CD4-positive, alpha-beta T cell treated with Interleukin-4 for 4 hours (primary cell): ENCODE results near the gene LIPC.

Experiments
- DNase-seq: peaks from one replicate; pipeline ENCODE4 v3.0.0-alpha.2; 2020

LIPC gene

DNA sequence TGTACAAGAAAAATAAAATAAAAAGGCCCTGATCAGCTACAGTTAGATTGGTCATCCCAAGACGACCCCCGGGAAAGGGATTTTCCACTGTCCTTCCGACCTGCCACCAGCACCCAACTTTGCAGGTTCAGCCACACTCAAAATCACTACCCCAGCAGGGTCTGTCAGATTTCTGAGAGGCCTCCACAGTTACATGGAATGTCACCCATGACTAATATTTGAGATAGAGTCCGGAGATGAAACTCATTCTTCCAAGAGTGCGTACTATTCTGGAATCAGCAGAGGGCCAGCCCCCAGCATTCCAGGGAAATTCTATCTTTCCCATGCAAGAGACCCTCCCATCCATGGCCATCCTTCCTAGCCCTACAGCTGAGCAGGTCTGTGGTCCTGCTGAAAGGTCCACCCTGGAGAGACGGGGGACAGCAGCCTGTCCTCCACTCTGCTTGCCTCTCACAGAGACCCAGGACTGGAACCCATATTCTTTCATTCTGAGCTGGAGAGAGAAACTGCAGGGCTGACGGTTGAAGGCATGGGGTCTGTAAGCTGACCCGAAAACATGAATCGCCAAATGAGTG lies 5.8 kb downstream of the LIPC start:
- no peak for DNase-seq

DNA sequence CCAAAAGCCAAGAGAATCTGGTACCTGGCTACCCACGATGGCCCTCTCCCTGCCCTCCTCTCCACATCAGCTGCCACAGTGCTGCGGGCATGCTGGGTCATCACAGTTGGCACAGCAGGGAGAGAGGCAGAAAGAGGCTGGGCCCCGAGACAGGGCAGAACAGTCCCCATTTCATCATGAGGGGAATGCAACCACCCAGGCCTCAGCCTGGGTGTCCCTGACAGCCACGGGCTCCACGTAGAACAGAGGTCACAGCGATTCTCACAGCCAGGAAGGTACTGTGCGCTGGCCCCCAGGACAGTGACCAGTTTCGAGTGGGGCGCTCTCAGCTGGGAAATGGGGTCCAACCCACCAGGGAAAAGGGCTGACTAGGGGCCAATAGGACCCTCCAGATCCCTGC lies 6.3 kb downstream of the LIPC start:
- DNase-seq, result no peak

DNA sequence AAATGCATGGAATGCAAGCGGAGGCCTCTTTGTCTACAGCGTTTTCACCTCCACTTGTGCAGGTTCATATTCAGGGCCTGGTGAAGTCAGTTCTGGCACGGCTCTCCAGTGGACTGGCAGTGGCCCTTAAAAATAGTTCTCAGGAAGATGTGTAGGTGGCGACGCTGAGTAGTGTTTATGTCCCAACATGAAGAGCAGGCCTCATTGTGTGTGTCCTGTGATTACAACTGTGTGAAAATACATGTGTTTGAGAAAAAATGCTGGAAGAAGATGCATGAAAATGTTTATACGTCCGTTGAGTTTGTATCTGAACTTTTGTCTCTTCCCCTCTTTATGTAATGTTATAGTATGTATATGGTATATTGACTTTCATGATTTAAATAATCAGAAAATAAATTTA lies 7.2 kb downstream of the LIPC start:
- peak; percentile 28 for DNase-seq

DNA sequence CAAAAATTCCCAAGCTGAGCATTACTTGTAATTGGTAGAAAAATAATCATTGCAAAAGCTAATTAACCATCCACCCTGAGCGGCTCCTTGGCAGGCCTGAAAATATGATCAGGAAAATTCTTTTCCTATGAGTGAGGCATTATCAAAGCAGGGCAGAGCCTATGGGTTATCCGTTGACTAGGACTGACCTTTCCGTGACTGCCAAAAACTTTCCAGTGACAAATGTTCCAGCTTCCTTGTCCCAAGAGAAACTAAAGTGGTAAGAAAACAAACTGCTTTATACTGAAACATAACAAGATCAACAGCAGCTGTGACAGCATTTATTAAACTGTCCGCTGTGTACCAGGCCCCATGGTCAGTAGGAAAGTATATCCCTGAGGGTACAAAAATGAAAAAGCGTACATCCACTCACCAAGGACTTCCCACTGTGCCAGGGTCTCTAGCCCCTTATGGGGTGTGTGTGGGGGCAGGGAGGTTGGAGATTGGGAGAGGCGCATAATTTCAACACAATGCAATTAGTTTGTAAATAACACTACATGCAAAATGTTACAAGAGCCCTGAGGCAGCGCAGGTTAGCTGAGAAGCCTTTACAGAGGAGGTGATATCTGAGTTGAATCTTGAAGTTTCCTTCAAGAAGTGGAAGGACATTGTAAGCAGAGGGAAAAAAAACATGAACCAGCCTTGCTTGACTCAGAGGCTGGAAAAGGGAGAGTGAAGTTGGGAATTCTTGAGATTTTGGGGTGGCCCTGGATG lies 8.5 kb downstream of the LIPC start:
- DNase-seq, result no peak

DNA sequence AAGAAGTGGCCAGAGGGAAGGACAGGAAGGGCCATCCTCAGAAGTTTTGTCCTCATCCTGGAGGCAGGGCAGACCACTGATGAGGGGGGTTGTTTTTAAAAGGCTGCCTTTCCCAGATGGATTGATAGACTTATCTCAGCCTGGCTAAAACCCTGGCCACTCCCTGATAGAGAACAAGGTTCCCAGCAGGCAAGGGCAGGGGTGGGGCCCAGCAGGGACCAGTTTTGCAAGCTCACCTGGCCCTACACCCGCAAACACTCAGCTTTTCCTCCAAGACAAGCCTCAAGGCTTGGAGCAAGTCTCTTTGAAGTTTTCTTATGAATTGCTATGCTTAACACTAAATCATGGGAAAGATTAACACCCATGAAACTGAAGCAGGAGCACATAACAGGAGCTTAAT lies 9.1 kb downstream of the LIPC start:
- no peak for DNase-seq

DNA sequence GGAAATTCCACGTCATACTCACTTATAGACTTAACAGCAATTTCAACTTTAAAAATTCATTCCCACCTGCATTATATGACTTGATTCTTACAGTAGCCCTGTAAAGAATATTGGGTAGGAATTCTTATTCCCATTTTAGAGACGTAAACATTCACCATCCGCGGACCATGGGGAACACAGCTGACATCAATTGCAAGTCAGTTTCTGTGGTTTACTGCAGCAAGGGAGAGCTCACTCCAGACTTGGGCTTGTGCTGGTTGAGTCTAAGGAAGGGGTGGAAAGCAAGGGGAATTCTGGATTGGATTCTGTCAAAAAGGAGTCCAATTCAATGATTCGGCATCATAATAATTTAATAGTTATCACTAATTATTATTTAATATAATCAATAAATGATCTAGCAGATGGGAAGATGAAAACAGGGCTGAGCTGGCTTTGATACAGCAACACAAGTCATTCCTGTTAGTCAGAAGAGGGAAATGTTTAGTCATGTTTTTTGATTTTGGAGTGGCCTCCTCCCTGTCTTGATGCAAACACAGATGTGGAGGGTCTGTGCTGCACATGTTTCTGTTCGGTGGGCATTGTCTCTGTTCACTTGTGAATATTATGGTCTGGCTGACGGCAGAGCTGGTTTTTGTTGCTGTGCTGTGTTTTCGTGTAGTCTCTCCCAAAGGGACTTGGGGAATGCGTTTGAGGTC lies 9.7 kb downstream of the LIPC start:
- DNase-seq, result no peak

DNA sequence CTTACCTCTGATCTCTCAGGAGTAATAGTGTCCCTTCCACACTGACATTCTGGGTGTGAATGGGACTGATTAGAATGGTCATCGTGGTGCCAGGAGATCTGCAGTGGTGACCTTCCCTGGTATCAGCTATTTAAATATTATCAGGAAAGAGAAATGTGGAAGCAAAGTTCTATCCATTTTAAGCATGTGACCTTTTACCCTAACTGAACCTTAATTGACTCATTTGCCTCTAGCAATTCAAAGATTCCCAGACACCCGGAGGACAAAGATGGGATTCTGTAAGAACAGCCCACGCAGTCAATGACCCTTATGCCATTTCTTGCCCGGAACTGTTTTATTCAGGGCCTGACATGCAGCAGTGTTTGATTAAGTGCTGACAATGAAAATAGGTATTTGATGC lies 10.3 kb downstream of the LIPC start:
- DNase-seq, result no peak

DNA sequence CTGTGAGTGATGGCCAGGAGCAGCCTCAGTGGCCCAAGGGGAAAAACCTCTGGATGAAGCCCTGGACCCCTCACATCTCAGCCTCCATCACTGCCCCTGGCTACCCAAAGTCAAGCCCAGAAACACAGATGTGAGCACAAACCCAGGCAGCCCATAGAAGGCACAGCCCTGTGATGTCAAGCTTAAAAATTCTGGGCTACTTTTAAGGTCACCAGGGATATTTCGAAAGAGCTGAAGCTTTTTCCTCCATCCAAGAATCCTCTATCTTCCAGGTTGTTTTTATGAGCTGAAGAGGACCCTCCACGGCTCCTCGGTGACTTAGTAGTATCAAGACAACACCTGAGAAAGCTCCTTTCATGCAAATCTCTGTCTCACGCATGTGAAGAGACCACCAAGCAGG lies 11.5 kb downstream of the LIPC start:
- no peak for DNase-seq

DNA sequence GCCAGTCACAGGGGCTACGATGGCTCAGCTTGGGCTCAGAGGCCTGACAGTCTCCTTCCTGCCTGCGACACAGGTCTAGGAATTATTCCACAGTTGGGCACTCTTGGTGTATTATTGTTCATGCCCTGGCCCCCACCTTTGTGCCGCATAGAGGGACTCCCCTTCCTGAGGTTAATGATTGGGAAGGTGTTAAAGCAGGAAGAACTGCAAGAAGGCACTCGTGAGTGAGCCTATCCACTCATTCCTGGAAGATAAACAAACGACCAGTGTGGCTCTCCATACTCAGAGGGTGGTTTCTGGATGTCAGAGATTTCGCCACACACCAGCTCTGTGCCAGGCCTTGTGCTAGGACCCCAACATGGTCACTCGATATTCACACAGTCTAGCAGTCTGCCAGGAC lies 12.3 kb downstream of the LIPC start:
- DNase-seq, result no peak

DNA sequence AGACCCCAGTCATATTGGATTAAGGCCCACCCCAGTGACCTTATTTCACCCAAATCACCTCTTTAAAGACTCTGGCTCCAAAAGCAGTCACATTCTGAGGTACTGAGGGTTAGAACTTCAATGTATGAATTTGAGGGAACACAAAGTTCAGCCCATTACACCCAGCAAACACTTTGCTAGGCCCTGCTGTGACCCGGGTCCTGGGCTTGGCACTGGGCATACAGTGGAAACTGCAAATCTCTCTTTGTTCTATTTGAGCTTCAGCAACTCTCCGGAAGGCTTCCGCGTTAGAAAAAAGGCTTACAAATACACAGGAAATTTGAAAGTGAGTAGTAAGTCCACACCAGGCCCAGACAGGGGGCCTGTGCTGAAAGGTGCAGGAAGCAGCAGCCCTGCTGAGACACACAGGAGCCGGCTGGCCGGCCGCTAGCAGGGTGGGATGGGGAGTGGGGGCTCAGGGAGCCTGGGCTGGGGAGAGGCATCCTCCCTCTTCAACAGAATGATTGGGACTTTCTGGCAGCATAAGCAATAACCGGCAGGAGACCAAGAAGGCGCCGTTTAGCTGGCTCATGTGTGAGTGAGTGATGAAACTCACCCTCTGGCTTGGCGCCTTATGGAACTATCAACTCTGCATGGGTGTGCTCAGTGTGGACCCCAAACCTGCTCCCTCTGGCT lies 13.0 kb downstream of the LIPC start:
- no peak for DNase-seq

DNA sequence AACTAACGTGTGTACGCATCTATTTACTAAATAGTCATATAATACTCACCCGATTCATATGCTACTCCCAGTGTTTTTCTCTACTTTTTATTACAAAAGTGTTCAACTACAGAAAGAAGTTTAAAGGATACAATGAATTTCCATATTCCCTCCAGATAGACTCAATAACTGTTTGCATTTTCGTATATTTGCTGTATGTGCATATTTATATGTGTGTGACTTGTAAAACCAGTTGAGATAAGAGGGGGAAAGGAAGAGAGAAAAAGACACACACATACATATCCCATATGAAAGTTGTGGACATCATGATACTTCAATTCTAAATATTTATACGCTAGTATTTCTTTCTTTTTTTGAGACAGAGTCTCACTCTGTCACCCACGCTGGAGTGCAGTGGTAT lies 14.1 kb downstream of the LIPC start:
- no peak for DNase-seq

DNA sequence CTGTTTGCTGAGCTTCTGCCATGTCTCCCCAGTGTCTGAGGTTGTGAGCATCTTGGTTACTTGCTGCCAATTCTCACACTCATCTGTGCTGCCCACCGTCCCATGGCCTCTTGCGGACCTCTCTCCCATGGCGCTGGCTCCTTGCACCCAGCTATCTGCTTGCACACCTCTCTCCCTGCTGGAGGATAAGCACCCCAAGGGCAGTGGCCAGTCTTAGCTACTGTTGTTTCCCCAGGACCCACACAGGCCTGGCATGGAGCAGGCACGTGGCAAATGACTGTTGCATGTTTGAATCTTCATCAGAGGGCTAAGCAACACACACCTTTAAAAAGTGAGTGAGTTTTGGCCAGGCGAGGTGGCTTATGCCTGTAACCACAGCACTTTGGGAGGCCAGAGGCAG lies 14.7 kb downstream of the LIPC start:
- no peak for DNase-seq

DNA sequence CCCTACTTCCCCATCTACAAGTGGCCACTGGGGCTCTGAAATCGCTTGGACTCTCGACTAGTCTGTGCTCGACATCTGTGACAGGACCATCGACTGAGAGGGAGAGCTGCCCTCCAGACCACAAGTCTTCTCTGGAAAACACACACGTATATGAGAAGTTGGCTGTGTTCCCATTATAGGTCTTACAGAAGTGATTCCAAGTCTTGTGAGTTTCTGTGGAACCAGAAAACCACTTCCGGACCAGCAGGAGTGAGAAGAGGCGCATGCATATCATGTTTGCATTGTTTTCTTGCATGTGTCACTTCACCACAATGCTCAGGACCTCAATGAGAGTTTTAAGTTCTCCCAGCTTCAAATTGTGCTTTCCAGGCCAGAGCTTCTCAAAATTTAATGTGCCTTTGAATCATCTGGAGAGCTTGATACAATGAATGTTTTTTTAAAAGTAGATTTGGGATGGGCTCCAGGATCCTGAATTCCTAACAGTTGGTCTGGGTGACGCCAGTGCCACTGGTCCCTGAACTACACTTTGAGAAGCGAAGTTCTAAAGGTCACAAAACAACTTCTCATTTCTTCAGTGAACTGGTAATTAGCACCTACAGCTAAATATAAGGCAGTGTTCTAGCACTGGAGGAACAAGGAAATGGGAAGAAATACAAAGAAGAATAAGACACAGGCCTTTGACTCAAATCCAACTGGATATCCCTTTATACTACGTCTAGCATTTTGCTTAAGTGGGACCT lies 15.7 kb downstream of the LIPC start:
- peak; percentile 19 for DNase-seq

DNA sequence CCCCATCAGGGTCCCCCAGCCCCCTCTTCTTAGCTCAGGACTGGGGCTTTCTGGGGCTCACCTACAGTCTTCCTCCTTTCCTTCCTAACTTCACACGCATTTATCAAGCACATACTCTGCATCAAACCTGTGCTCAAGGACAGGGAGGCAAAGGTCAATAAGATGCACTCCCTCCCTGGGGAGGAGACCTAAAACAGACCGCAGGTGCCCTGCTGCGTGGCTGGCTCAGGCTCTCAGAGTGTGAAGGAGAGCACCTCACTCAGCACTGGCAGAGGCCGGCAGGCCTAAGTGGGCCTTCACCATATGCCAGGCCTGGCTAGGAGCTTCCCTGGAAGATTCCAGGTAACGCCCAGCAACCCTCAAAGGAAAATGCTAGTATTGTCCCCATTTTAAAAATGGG lies 16.5 kb downstream of the LIPC start:
- DNase-seq, result no peak

DNA sequence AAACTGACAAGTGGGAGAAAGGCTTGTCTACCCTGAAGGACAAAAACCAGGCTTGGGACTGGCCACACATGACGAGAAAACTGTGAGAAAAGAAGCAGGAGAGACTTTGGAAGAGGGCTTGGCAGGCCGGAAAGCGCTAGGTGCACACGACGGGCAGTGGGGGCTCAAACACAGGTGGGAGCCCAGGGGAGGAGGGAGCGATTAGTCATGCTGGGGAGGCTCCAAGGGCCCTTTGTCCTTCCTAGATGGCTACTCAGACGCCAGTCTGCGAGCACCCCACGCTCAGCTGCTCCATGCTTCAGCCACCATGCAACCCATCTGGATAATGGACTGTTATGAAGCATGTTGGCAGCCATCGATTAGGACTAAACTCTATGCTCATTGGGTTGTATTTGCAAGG lies 17.1 kb downstream of the LIPC start:
- DNase-seq, result no peak

DNA sequence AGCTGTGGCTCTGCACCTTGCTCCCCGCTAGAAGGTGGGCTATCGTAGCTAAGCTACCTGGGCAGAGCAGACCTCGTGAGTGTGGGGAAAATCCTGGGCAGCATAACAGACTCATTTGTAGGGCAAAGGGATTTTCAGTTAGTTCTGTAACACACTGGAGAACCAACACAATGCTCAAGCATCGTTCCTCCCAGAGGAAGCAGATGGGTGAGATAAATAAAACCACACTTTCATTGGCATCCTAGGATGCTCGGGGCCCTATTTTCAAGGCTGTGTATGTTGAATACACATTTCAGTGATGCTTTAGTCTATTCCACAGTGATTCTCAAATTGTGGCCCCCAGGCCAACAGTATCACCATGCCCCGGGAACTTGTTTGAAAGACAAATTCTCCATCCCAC lies 20.0 kb downstream of the LIPC start:
- no peak for DNase-seq

DNA sequence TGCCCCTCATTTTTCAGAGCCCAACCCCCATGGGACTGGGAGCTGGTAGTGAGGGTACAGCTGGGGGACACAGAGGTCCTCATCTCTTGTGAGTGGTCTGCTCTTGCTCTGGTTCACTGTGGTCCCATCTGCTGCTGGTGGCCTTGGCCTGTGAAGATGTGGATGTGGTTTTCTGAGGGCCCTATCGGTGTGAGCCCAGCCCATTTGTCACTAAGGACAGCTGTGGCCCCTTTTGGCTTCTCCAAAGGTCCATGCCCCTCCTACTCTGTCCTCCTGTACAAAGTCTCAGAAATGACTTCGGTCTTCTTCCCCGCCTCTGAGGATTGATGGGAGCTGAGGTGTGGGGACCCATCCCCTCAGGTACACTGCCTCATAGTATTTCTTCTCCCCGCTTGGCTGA lies 21.0 kb downstream of the LIPC start:
- no peak for DNase-seq

DNA sequence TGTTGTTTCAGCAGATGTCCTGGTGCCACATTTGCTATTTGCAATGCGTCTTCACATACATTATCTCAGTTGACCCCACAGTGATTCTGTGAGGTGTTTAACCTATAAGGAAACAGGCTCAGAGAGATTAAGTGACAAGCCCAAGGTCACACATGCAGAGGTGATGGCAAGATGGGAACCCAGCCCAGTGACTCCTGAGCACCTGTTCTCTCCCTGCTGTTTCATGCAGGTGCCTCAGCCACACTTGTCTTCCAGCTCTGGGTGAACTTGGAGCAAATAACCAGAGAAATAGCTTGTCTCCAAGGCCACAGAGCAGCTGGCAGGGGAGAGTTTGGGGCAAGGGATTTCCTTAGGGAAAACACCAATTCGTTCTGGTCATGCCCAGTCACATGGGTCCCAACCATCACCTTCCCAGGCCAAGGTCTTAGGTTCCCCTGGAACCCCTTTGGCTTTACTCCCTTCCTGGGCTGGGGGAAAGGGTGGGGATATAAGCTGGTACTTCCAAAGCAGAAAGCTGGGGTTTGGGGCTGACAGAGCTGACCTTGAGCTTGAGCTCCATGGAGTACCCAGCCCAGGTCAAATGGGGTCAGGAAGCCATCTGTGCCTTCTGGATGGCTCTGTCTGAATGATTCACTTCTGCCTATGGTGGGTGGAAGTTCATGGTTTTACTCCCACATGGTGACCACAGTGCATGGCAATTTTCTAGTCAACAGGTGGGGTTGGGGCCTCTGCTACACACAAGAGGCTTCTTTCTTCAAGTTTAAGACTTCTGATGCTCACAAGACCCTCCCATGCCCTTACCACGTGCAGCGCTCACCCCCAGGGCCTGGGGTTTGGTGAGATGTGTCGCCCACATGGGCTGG lies 22.4 kb downstream of the LIPC start:
- no peak for DNase-seq

DNA sequence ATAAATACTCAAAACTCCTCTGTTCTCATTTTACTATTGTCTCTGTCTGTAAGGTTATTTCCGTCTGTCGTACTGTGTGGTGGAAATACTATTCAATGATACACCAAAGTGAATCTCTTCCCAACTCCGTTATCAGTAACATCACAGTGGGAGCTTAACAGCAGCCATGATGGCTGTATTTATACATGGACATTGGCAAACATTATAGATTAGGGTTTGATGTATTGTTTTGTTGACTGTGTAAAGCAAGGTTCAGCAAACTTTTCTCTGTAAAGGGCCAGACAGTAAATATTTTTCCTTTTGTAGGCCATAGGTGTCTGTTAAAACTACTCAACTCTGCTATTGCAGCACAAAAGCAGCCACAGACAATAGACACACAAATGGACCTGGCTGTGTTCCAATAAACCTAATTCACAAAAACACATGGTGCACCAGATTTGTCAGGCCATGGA lies 23.2 kb downstream of the LIPC start:
- DNase-seq, result no peak

DNA sequence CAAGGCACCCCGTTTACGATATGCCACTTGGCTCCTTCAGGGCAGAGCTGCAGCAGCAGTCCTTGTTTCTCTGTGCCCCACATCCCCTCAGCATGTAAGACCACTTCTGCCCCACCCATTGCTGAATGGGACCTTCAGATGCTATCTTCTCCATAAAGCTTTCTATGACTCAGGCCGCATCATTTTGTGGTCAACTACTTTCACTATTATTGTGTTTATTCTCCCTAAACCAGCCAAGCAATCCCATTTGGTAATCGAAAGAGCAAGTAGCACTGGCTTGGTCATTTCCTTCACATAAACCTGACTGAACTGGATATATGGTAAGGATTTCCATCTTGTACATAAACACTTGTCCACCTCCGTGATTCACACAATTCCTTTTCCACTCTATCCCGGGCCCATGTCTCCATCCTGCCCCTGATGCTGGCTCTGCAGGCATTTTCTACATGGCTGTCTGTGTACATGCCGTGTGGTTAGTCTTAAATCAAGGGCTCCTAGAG lies 25.7 kb downstream of the LIPC start:
- DNase-seq, result no peak

DNA sequence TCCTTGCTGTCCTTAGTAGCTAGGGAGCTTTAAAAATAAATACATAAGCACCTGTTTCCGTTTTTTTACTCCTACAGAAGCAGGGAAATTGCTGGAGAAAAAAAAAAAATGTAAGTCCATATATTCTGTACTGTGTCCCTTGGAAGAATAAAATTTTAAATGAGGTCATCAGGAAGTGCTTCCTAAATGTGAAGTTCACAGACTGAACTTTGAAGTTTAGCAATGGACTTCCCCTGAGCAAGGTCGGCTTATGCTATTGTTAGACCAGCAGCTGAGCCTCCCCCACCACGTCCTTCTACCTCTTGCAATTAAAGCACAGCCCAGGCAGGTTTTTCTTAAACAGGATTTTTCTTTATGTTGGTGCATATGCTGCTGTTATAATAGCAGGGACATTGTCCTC lies 26.3 kb downstream of the LIPC start:
- no peak for DNase-seq

DNA sequence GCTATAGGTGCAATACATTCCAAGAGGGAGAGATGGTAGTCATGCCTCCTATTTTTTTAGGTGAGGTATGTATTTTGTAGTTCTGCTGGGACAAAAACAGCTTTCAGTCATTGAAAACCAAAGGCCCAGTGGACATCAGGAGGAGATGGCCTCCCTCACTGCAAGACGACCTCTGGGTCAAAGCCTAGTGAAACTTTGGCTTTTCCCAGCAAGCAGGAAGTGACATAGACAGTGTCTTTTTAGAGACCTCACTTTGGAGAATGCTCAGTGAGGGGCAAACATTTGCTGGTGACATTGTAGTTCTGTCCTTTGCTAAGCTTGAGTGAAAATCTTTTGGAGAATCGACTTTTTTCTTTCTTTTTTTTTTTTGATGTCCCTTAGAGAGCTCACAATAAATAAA lies 27.3 kb downstream of the LIPC start:
- DNase-seq, result no peak
